Measurements from ENCODE around the gene CTIF. TPM values are rescaled to one million over a fixed set of nuclear protein-coding genes. Genes with fewer than 3 reads are reported as not detected.
"Not testable (repeated sequence)": the region's sequence is repeated elsewhere in the genome, so short reads cannot be mapped to it uniquely, and the experiment has no call there.

Gene CTIF
- total RNA-seq, 1 donor from 2014 or later = 54.8 TPM

GRCh38 chr18:48649231-48649630, 110.4 kb downstream of the CTIF start:
- no peak overlapping the region for H3K4me3 ChIP-seq
- ATAC-seq (no peak), DNase-seq (no peak)

GRCh38 chr18:48654591-48654990, 115.8 kb downstream of the CTIF start:
- H3K27ac ChIP-seq; H3K4me3 ChIP-seq; H3K4me1 ChIP-seq; intact Hi-C loops (cut with DNase I); ATAC-seq; H3K36me3 ChIP-seq; DNase-seq; H3K9me3 ChIP-seq; H3K27me3 ChIP-seq (ENCODE audit: low read depth): not testable (repeated sequence)

More at GRCh38 chr18:48649231-48649630, 110.4 kb downstream of the CTIF start:
- no peaks in the 10 kb centered on the region for H3K9me3 ChIP-seq
- no peaks in the 10 kb centered on the region for H3K27me3 ChIP-seq (ENCODE audit: low read depth)
- no peaks in the 10 kb centered on the region for H3K36me3 ChIP-seq
- TF ChIP-seq CTCF (IDR thresholded peaks at IDR 0.05) = no peak
- H3K4me1 ChIP-seq = no peaks in the 10 kb centered on the region
- H3K27ac ChIP-seq = no peak overlapping the region
- intact Hi-C loops (cut with DNase I) = no loop called here

- Histone ChIP-seq H3K9me3 (no peaks in the 10 kb centered on the region), H3K27me3 (ENCODE audit: low read depth) (no peaks in the 10 kb centered on the region), H3K4me1 (no peaks in the 10 kb centered on the region), H3K27ac (no peak overlapping the region), H3K36me3 (no peaks in the 10 kb centered on the region), H3K4me3 (no peak overlapping the region)
- intact Hi-C loops (cut with DNase I) = no loop called here
- DNase-seq (no peak), ATAC-seq (no peak)
- no peak for TF ChIP-seq CTCF (IDR thresholded peaks at IDR 0.05)
Observed at GRCh38 chr18:48655508-48655907, 116.7 kb downstream of the CTIF start.

GRCh38 chr18:48656176-48656575, 117.3 kb downstream of the CTIF start:
- Histone ChIP-seq H3K36me3 (no peaks in the 10 kb centered on the region), H3K27ac (no peak overlapping the region), H3K9me3 (no peaks in the 10 kb centered on the region), H3K27me3 (ENCODE audit: low read depth) (no peaks in the 10 kb centered on the region), H3K4me3 (no peak overlapping the region), H3K4me1 (peaks cover 5% of the 10 kb centered on the region)
- no peak for TF ChIP-seq CTCF (IDR thresholded peaks at IDR 0.05)
- intact Hi-C loops (cut with DNase I) = no loop called here
- ATAC-seq (no peak), DNase-seq (no peak)

GRCh38 chr18:48656582-48656981, 117.8 kb downstream of the CTIF start:
- Histone ChIP-seq H3K4me3 (no peak overlapping the region), H3K36me3 (no peaks in the 10 kb centered on the region), H3K9me3 (no peaks in the 10 kb centered on the region), H3K27me3 (ENCODE audit: low read depth) (no peaks in the 10 kb centered on the region), H3K27ac (no peak overlapping the region), H3K4me1 (peaks cover 9% of the 10 kb centered on the region)
- DNase-seq = no peak
- intact Hi-C loops (cut with DNase I) = no loop called here
- ATAC-seq = no peak
- no peak for TF ChIP-seq CTCF (IDR thresholded peaks at IDR 0.05)

- no peak for DNase-seq
- ATAC-seq = no peak
Observed at GRCh38 chr18:48657447-48658120, 118.8 kb downstream of the CTIF start.

More at GRCh38 chr18:48657447-48658120, 118.8 kb downstream of the CTIF start:
- H3K27me3 ChIP-seq (ENCODE audit: low read depth) = no peaks in the 10 kb centered on the region
- H3K4me3 ChIP-seq = no peak overlapping the region
- no peak overlapping the region for H3K27ac ChIP-seq
- peaks cover 19% of the 10 kb centered on the region for H3K4me1 ChIP-seq
- TF ChIP-seq CTCF (IDR thresholded peaks at IDR 0.05) = no peak
- no peaks in the 10 kb centered on the region for H3K9me3 ChIP-seq
- H3K36me3 ChIP-seq = no peaks in the 10 kb centered on the region
- intact Hi-C loops (cut with DNase I) = no loop called here
